ENCODE results near the gene HOMER3. TPM values are rescaled to one million over a fixed set of nuclear protein-coding genes. Genes with fewer than 3 reads are reported as not detected.

HOMER3 gene
- 10 to 100 TPM in 11 of 12 donors, not detected in 1; 46.8 to 83.7 (median 56.3) TPM for polyA plus RNA-seq (ENCODE audit: insufficient read length in 12 of 12)
- long read RNA-seq, donor 1, partial matches to known transcripts = 0 of 3 reads
- long read RNA-seq, donor 1, other reads (novel, unspliced or antisense) = 0 of 3 reads
- long read RNA-seq, donor 2, transcript HOMER3-202 (10 exons, 1,557 nt) = major isoform, 23 of 48 reads
- long read RNA-seq, donor 2, partial matches to known transcripts = 23 of 48 reads
- long read RNA-seq, donor 2, other reads (novel, unspliced or antisense) = 0 of 48 reads
- long read RNA-seq, donor 3, transcript HOMER3-202 (10 exons, 1,557 nt) = major isoform, 6 of 7 reads
- long read RNA-seq, donor 3, partial matches to known transcripts = 0 of 7 reads
- long read RNA-seq, donor 3, other reads (novel, unspliced or antisense) = 0 of 7 reads
- long read RNA-seq, donor 4, transcript HOMER3-202 (10 exons, 1,557 nt) = major isoform, 7 of 8 reads
- long read RNA-seq, donor 4, partial matches to known transcripts = 0 of 8 reads
- long read RNA-seq, donor 4, other reads (novel, unspliced or antisense) = 0 of 8 reads
- long read RNA-seq, donor 5, transcript HOMER3-202 (10 exons, 1,557 nt) = major isoform, 40 of 65 reads
- long read RNA-seq, donor 5, partial matches to known transcripts = 14 of 65 reads
- long read RNA-seq, donor 5, other reads (novel, unspliced or antisense) = 6 of 65 reads
- long read RNA-seq, donor 6, transcript HOMER3-202 (10 exons, 1,557 nt) = major isoform, 5 of 5 reads
- long read RNA-seq, donor 6, partial matches to known transcripts = 0 of 5 reads
- long read RNA-seq, donor 6, other reads (novel, unspliced or antisense) = 0 of 5 reads
- long read RNA-seq, donor 7, transcript HOMER3-202 (10 exons, 1,557 nt) = major isoform, 7 of 8 reads
- long read RNA-seq, donor 7, partial matches to known transcripts = 0 of 8 reads
- long read RNA-seq, donor 7, other reads (novel, unspliced or antisense) = 0 of 8 reads
- long read RNA-seq, donor 8, transcript HOMER3-202 (10 exons, 1,557 nt) = major isoform, 25 of 29 reads
- long read RNA-seq, donor 8, partial matches to known transcripts = 0 of 29 reads
- long read RNA-seq, donor 8, other reads (novel, unspliced or antisense) = 0 of 29 reads
- long read RNA-seq, donor 9, transcript HOMER3-202 (10 exons, 1,557 nt) = major isoform, 13 of 20 reads
- long read RNA-seq, donor 9, partial matches to known transcripts = 7 of 20 reads
- long read RNA-seq, donor 9, other reads (novel, unspliced or antisense) = 0 of 20 reads
- long read RNA-seq, donor 10, transcript HOMER3-202 (10 exons, 1,557 nt) = major isoform, 23 of 24 reads
- long read RNA-seq, donor 10, partial matches to known transcripts = 0 of 24 reads
- long read RNA-seq, donor 10, other reads (novel, unspliced or antisense) = 0 of 24 reads
- long read RNA-seq, donor 11, transcript HOMER3-202 (10 exons, 1,557 nt) = major isoform, 13 of 15 reads
- long read RNA-seq, donor 11, partial matches to known transcripts = 0 of 15 reads
- long read RNA-seq, donor 11, other reads (novel, unspliced or antisense) = 0 of 15 reads

DNA sequence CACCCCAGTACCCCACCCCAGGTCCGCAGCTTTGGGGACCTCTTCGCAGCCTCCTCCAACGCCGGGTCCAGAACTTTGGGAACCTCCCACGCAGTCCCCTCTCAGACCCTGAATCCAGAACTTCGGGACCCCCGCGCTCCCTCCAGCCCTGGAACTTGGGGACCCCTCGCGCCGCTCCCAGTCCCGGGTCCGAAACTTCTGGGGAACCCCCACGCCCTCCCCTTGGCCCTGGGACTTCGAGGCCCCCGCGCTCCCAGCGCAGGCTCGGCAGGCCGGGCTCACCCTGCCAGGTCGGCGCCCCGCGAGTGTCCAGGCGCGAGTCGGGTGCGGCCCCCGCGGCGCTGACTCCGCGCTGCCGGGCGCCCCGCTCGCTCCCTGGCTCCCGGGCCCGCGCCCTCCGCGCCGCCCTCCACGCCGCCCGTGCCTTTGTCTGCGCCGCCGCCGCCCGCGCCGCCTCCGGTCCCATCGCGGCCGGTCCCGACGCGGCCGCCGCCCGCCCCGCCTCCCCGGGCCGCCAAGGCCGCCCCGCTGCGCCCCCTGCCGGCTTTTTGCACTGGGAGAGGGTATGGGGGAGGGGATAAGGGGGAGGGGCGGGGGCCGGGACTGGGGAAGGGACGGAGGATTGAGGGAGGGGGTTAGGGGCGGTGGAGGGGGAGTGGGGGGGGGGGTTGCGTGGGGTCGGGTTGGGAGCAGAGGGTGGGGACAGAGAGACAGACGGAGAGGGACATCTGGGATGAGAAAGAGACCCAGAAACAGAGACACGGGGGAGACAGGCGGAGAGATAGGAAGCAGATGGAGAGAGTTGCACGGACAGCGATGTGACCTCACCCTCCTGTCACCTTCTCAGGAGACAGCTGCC is at the start of gene HOMER3:
Gene HOMER3, minus strand, starts transcription at position 449 of the 859 bp plus-strand sequence. CDS start 2,235 bp downstream, outside the sequence.
- DNase-seq = peak; percentile 76

GRCh38 chr19:18990128-18990708 is 49.2 kb upstream of the HOMER3 start:
- no peak for DNase-seq

DNA sequence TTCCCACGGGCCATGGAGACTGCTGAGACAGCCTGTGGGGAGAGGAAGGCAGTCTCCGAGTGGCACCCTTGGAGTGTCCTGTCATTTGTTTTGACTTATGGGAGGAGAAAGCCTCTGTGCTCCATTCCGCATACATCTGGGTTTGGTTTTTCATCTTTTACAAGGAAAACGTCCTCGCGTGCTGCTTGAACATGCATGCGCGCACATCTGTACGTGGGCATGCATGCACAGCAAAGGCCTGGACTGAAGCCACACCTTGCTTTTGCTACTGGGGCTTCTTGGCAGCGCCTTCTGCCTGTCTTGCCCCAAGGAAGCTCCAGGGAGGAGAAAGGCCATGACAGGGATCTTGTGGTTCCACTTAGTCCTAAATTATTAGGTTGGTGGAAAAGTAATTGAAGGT is 48.3 kb upstream of the HOMER3 start:
- no peak for DNase-seq

- no peak for DNase-seq
Observed at GRCh38 chr19:18987456-18987855, 46.4 kb upstream of the HOMER3 start.

GRCh38 chr19:18985257-18985656 is 44.2 kb upstream of the HOMER3 start:
- DNase-seq = no peak

DNA sequence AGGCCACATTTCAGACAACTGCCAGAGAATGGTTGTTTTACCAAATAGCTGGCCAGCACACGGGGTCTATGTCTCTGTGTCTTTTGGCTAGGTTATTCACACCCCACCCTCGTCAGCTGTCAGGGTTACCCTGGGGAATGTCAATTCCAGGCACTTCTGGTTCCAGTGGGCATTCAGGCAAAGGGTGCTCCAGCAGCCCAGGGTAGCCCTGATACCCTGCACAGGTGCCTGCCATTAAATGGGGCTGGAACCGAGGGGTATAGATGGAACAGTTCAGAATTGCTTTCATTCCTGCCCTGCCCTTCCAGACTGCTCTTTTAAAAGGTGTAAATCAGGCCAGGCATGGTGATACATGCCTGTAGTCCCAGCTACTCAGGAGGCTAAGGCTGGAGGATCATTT is 43.2 kb upstream of the HOMER3 start:
- no peak for DNase-seq

DNA sequence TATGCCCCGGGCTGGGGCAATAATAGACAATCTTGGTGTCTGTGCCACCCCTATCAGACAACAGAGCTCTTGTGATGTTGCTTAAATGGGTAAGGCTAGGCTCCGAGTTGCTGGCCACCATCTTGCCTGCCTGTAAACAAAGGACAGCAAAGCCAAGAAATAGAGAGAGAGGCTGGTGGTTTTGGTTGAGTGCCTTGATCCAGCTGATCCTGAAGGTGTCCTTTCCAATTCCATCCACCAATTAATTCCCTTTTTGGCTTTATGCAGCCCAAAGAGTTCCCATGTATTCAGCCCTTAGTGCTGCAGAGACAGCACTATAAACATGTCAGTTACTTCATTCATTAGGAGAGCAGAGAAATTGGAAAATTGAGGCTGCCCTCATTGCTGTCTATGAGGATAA is 41.7 kb upstream of the HOMER3 start:
- DNase-seq = no peak

DNA sequence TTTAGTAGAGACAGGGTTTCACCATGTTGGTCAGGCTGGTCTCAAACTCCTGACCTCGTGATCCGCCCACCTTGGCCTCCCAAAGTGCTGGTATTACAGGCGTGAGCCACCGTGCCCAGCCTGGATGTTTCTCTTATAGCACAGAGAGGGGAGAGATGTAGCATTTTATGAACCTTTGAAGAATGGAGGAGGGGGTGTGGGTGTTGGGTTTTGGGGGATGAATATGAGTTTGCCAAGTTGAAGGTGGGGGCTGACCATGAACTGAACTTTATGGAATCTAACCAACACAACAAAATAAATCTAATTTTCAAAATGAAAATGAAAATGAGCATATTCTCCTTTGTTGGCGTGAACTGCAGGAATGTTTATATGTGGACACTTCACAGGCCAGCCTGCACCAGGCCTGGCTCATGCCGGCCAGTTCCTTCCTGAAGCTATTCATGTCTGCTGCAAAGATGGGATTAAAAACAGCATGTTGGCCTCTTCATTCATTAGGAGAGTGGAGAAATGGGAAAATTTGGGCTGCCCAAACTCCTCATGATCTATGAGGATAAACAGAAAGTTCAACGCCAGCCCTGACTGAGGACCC is 39.5 kb upstream of the HOMER3 start:
- DNase-seq = no peak

DNA sequence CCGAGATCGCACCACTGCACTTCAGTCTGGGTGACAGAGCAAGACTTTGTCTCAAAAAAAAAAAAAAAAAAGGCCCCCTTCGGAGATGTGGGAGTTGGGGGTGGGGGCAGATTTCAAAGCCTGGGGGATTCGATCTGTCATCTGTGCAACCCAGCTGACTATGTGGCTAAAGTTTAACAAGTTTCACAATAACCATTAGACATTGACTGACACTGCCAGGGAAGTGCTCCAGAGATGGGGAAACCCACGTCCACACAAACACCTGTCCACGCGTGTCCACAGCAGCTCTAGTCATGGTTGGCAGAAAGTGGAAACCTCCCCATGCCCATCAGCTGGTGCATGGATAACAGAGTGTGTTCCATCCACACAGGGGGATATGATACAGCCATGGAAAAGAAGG is 37.6 kb upstream of the HOMER3 start:
- DNase-seq = no peak

DNA sequence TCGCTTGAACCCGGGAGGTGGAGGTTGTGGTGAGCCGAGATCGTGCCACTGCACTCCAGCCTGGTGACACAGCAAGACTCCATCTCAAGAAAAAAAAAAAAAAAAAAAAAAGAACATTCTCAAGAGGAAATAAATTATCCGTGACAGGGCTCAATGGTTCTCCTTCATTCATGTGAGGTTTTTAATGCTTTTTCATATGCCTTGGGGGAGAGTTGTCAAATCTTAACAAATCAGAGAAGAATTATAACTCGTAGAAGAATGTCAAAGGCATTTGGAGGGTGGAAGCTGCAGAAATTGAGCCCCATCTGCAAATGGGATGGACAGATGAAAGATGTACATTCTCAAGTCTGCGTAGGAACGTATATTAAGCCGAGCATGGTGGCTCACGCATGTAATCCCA is 34.9 kb upstream of the HOMER3 start:
- no peak for DNase-seq

DNA sequence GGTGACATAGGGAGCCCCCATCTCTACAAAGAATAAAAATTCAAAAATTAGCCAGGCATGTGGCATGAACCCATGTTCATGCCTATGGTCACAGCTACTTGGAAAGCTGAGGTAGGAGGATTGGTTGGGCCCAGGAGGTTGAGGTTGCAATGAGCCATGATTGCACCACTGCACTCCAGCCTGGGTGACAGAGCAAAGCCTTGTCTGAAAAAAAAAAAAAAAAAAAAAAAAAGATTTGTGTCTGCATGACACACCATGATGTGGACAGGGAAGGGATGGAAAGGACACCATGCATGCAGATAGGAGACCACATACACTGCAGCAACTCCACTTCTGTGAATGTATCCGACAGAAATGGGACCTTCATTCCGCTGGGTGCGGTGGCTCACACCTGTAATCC is 34.0 kb upstream of the HOMER3 start:
- DNase-seq = no peak

DNA sequence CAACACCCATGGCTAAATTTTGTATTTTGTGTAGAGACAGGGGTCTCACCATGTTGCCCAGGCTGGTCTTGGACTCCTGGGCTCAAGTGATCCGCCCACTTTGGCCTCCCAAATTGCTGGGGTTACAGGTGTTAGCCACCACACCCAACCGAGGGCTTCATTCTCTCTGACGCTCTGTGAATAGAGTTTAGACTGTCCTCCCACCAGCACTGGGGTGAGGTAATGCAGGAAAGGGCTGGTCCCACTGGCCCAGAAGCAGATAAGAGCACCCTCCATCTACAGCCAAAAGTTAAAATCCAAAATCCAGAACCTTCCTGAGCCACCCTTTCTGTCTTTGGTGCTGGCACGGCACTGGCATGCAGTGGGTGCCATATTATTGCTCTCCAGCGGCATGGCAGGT is 31.8 kb upstream of the HOMER3 start:
- DNase-seq = no peak

DNA sequence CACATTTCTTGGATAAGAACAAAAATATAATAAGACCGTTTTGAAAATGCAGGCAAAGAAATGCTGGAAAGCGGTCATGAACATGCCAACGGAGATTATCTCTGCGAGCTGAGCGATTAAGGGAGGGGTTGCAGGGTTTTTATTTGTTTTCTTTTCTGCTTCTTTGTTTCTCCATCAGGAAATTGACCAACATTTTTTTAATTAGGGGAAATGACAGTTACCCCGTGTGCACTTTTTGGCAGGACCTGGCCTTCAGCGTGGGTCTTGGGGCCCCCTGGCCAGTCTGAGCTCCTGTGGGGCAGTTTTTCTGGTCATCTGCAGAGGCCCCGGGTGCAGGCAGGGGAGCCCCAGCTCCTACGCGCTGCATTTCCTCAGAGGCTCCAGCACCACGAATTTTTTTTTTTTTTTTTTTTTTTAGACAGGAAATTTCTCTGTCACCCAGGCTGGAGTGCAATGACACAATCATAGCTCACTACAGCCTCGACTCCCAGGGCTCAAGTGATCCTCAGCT is 31.3 kb upstream of the HOMER3 start:
- no peak for DNase-seq

DNA sequence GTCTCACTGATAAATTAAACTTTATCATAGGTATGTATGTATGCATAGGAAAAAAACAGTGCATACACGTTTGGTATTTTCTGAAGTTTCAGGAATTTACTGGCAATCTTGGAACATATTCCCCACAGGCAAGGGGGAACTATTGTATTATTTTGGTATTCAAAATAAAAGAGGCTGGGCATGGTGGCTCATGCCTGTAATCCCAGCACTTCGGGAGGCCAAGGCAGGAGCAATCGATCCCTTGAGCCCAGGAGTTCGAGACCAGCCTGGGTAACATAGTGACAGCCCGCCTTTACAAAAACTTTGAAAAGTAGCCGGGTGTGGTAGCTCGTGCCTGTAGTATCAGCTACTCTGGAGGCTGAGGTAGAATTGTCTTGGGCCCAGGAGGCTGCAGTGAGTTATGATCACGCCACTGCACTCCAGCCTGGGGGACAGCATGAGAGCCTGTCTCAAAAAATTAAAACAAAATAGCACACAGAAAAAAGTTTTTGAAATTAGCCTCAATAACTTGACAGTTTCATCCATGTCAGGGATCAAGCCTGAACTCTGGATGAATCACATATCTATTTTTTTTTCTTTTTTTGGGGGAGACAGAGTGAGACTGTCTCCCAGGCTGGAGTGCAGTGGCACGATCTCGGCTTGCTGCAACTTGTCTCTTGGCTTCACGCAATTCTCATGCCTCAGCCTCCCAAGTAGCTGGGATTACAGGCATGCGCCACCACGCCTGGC is 29.1 kb upstream of the HOMER3 start:
- DNase-seq = no peak

DNA sequence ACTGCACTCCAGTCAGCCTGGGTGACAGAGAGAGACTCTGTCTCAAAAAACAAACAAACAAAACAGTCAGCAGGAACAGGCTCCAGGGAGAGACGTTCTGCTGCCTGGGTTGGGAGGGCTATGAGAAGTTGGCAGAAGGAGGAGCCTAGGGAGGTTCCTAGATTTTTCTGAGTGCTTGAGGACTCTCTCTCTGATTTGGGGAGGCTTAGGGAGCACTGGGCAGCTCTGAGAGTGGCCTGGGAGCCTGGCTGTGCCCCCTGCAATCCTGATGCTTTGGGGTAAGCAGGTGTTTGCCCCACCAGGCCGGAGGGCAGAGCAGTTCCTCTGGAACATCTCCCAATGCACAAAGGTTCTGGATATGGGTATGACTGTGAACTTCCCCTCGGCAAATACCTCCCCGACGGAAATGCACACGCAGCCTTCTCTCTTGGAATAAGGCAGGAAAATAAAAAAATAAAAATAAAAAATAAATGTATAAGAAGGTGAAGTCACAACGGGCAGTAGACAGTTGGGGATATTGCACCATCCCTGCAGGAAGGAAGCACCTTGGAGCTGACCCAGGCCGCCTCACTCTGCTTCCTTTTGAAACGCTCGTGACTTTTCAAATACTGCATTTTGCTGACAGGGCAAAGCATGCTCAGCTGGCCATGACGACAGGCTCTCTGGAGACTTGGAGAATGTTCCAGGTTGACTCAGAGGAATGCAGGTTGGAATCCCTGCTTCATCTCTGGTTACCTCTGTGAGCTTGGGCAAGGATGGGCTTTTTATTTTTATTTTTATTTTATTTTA is 26.5 kb upstream of the HOMER3 start:
- DNase-seq = peak; percentile 48

DNA sequence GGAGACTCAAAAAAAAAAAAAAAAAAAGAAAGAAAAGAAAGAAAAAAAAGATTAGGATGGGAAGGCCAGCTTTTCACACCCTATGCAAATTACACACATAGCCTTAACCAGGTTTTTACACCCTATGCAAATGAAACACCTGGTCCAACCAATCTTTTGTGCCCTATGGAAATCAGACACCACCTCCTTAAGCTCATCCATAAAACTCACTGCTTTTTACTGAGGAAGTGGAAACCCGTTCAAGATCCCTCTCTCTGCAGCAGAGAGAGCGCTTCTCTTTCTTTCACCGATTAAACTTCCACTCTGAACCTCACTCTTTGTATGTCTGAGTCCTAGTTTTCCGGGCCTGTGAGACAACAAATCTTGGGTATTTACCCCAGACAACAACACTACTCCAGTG is 25.3 kb upstream of the HOMER3 start:
- no peak for DNase-seq

GRCh38 chr19:18964121-18964520 is 23.1 kb upstream of the HOMER3 start:
- DNase-seq = no peak

All from muscle of arm (tissue), 14 donors.